OCI-LY7 (cell line): ENCODE results near the gene DHODH. TPM values are rescaled to one million over a fixed set of nuclear protein-coding genes. Genes with fewer than 3 reads are reported as not detected.
"Not testable (repeated sequence)": the region's sequence is repeated elsewhere in the genome, so short reads cannot be mapped to it uniquely, and the experiment has no call there.

ENCODE experiments used
- BruUV-seq: library from RNA; stranded (reverse); fragments of 400-500 nt; replicated peaks from 2 replicates; lab custom pipeline; 2021; lab: Mats Ljungman, UMichigan
- CTCF ChIA-PET: fragments of 300-600 bp; sonication (Branson Sonifier 250); formaldehyde crosslinking; loops from one replicate; lab custom pipeline; 2022; ENCODE audit warnings: antibody characterized with exemption; ENCODE audit not compliant: unreplicated experiment; lab: Charles Lee
- POLR2A ChIA-PET: fragments of 300-600 bp; sonication (Branson Sonifier 250); formaldehyde crosslinking; loops from one replicate; lab custom pipeline; 2022; ENCODE audit warnings: antibody characterized with exemption; lab: Charles Lee
- DNase-seq: peaks from one replicate; pipeline ENCODE4 v3.0.0-alpha.2; 2015; ENCODE audit warnings: low spot score
- H2AFZ ChIP-seq: fragments of 200-600 bp; sonication (generic), shearing (Covaris generic); 2 replicates; pipeline ENCODE4 v1.6.1; 2014; ENCODE audit warnings: mild to moderate bottlenecking, antibody characterized with exemption, low read length, moderate library complexity
- H3K27ac ChIP-seq: fragments of 200-600 bp; sonication (generic); 2 replicates; pipeline ENCODE4 v1.5.1; 2014; ENCODE audit warnings: mixed run types, low read depth, mild to moderate bottlenecking, moderate library complexity, low read length, inconsistent platforms; ENCODE audit not compliant: poor library complexity, severe bottlenecking
- H3K36me3 ChIP-seq: fragments of 200-600 bp; sonication (generic); 2 replicates; pipeline ENCODE4 v1.6.1; 2014; ENCODE audit warnings: mild to moderate bottlenecking, antibody characterized with exemption, low read length, moderate library complexity, mixed read lengths; ENCODE audit not compliant: insufficient read depth
- H3K4me1 ChIP-seq: fragments of 200-600 bp; sonication (generic); 2 replicates; pipeline ENCODE4 v1.5.1; 2014; ENCODE audit warnings: mild to moderate bottlenecking, low read length; ENCODE audit not compliant: insufficient read depth, poor library complexity, severe bottlenecking
- H3K4me2 ChIP-seq: fragments of 200-600 bp; sonication (generic); 2 replicates; pipeline ENCODE4 v1.6.1; 2014; ENCODE audit warnings: mild to moderate bottlenecking, low read length
- H3K4me3 ChIP-seq: fragments of 200-600 bp; sonication (generic); 2 replicates; pipeline ENCODE4 v1.5.1; 2014; ENCODE audit warnings: mild to moderate bottlenecking, low read depth, low read length; ENCODE audit not compliant: poor library complexity, severe bottlenecking
- H3K79me2 ChIP-seq: fragments of 200-600 bp; sonication (generic); 2 replicates; pipeline ENCODE4 v1.6.1; 2016; ENCODE audit warnings: low read depth, mild to moderate bottlenecking, low read length, moderate library complexity, mixed read lengths; ENCODE audit not compliant: insufficient read depth
- H3K9me2 ChIP-seq: fragments of 200-600 bp; sonication (generic); 2 replicates; pipeline ENCODE4 v1.6.1; 2016; ENCODE audit warnings: mild to moderate bottlenecking, low read length, mixed read lengths; ENCODE audit not compliant: insufficient read depth
- H3K9me3 ChIP-seq: fragments of 200-600 bp; sonication (generic); 2 replicates; pipeline ENCODE4 v1.6.1; 2014; ENCODE audit warnings: mild to moderate bottlenecking, mixed run types, low read length, mixed read lengths
- H4K20me1 ChIP-seq: fragments of 200-600 bp; sonication (generic); 2 replicates; pipeline ENCODE4 v1.6.1; 2014; ENCODE audit warnings: mild to moderate bottlenecking, antibody characterized with exemption, low read length, moderate library complexity, mixed read lengths; ENCODE audit not compliant: insufficient read depth
- EZH2phosphoT487 ChIP-seq: fragments of 200-600 bp; sonication (generic); IDR thresholded peaks from 2 replicates; pipeline ENCODE4 v1.6.1; 2018; ENCODE audit warnings: low read depth, borderline replicate concordance, mild to moderate bottlenecking, mixed run types, antibody characterized with exemption, low read length, moderate library complexity, mixed read lengths
- intact Hi-C: fragments of 100-400 bp; cut with micrococcal nuclease; formaldehyde crosslinking; loops from one replicate; pipeline ENCODE4 v1.10.0; 2022; ENCODE audit not compliant: unreplicated experiment
- small RNA-seq: library from RNA; depleted of rRNA; stranded (forward); fragments of <200 nt; gene quantifications from one replicate; pipeline ENCODE3, GENCODE V24; 2014
- total RNA-seq, 2 experiments: library from RNA; depleted of rRNA in 1 of 2; stranded (reverse); fragments of >200 nt in 1 of 2; shearing (Covaris generic) in 1 of 2; gene quantifications; 2 replicates each; pipeline ENCODE4 v1.2.3, GENCODE V29; 2014 to 2022
- TF ChIP-seq, protein P1 (sequence below): fragments of 200-600 bp; sonication (generic); conservative IDR thresholded peaks from 2 replicates; pipeline ENCODE4 v1.5.1; 2014; ENCODE audit warnings: mild to moderate bottlenecking, antibody characterized with exemption, low read length, moderate library complexity, mixed read lengths

Gene DHODH
- total RNA-seq, 2 experiments from 2014 or later, result 12.3 to 20.9 TPM

DNA sequence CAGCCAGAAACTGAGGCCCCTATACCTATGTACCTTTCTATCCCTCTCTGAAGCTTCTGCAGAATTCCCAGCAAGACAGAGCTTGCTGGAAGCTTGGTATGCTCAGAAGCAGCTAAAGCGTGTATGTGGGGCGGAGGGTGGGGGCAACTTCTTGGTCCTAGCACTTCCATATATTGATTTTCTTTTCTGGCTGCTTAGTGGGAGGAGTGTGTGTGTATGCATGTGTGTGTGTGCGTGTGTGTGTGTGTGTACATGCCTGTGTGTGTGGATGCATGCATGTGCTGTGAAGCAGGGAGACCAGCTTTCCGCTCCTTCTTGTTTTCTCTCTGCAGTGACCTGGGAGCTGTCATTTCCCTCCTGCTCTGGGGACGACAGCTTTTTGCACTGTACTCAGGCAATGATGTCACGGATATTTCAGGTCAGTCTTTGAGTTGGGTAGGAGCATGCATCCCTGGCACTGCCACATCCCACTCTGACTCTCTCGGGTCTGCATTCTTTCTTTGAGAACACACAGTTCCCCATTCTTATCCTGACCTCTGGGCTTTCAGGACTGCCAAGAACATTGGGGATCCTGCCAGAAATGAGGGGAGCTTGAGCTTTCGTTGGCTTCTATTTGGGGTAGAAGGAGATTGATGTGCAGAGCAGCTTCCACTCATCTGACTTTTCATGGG, 65.2 kb downstream of the DHODH start:
- no peaks in the 10 kb centered on the region for H3K4me1 ChIP-seq
- no peak for DNase-seq
- no peak overlapping the region for H3K4me3 ChIP-seq
- intact Hi-C loops, result no loop called here
- no peaks in the 10 kb centered on the region for H3K79me2 ChIP-seq
- BruUV-seq, result no TSS peak
- H3K27ac ChIP-seq, result no peak overlapping the region
- no peaks in the 10 kb centered on the region for H3K9me3 ChIP-seq
- H3K36me3 ChIP-seq, result no peaks in the 10 kb centered on the region
- no peak overlapping the region for H2AFZ ChIP-seq
- no peak for TF ChIP-seq EZH2phosphoT487
- TF ChIP-seq, protein P1, sequence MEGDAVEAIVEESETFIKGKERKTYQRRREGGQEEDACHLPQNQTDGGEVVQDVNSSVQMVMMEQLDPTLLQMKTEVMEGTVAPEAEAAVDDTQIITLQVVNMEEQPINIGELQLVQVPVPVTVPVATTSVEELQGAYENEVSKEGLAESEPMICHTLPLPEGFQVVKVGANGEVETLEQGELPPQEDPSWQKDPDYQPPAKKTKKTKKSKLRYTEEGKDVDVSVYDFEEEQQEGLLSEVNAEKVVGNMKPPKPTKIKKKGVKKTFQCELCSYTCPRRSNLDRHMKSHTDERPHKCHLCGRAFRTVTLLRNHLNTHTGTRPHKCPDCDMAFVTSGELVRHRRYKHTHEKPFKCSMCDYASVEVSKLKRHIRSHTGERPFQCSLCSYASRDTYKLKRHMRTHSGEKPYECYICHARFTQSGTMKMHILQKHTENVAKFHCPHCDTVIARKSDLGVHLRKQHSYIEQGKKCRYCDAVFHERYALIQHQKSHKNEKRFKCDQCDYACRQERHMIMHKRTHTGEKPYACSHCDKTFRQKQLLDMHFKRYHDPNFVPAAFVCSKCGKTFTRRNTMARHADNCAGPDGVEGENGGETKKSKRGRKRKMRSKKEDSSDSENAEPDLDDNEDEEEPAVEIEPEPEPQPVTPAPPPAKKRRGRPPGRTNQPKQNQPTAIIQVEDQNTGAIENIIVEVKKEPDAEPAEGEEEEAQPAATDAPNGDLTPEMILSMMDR, result no peak
- CTCF ChIA-PET, result no interaction called here
- no peak overlapping the region for H3K4me2 ChIP-seq
- no peaks in the 10 kb centered on the region for H4K20me1 ChIP-seq
- POLR2A ChIA-PET, result interaction anchor here (1.6 to 2.2 kb wide), 2 partner anchors 13 to 19 kb away, joined by 3 to 7 read pairs; no protein-coding TSS in a partner anchor
- no peaks in the 10 kb centered on the region for H3K9me2 ChIP-seq

DNA sequence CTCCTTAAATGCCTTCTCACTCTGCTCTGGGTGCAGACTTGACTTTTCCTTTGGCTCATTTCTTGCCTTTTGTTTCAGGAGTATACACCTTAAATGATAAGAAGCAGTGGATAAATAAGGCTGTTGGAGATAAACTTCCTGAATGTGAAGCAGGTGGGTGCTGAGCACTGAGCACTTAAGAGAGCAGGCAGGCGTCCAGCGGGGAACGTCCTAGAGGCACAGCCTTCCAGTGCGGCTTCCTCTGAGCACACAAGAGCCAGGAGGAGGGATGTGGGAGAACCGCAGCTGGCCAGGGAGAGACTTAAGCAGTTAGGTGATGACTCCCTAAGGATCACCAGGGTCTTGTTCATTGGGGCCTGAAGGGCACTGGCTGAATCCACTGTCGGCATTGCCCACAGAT, 66.5 kb downstream of the DHODH start:
- H3K4me2 ChIP-seq, BruUV-seq, H3K9me3 ChIP-seq, DNase-seq, H3K79me2 ChIP-seq, H3K9me2 ChIP-seq, H4K20me1 ChIP-seq, POLR2A ChIA-PET, H2AFZ ChIP-seq, H3K36me3 ChIP-seq, CTCF ChIA-PET, H3K4me3 ChIP-seq, H3K4me1 ChIP-seq, H3K27ac ChIP-seq, intact Hi-C loops: not testable (repeated sequence)

Small RNA genes within 50 kb of the gene (small RNA-seq; reads per million reads assigned to genes)
- gene RPL39P31, result not detected

Other genes starting within 250 kb of the DHODH start
- 57.3 and 57.9 TPM in 2 replicates for gene AP1G1, start 199.9 kb upstream of the DHODH start, total RNA-seq (2014; rRNA removed; shearing (Covaris generic))
- 68.0 and 89.7 TPM in 2 replicates for gene AP1G1, start 199.9 kb upstream of the DHODH start, total RNA-seq (2022)
- gene ATXN1L, start 162.8 kb upstream of the DHODH start, total RNA-seq (2014; rRNA removed; shearing (Covaris generic)), result 12.5 and 12.8 TPM in 2 replicates
- 19.5 and 19.9 TPM in 2 replicates for gene ATXN1L, start 162.8 kb upstream of the DHODH start, total RNA-seq (2022)
- 10.5 and 14.6 TPM in 2 replicates for gene ZNF821, start 124.6 kb upstream of the DHODH start, total RNA-seq (2014; rRNA removed; shearing (Covaris generic))
- gene ZNF821, start 124.6 kb upstream of the DHODH start, total RNA-seq (2022), result 17.8 and 20.1 TPM in 2 replicates
- gene IST1, start 113.2 kb upstream of the DHODH start, total RNA-seq (2014; rRNA removed; shearing (Covaris generic)), result 147 and 152 TPM in 2 replicates
- gene IST1, start 113.2 kb upstream of the DHODH start, total RNA-seq (2022), result 200 and 201 TPM in 2 replicates
- 0.09 TPM in 1 of 2 replicates, not detected in the other for gene PKD1L3, start 8.3 kb upstream of the DHODH start, total RNA-seq (2014; rRNA removed; shearing (Covaris generic))
- not detected in 2 replicates for gene PKD1L3, start 8.3 kb upstream of the DHODH start, total RNA-seq (2022)
- not detected in 2 replicates for gene HP, start 45.8 kb downstream of the DHODH start, total RNA-seq (2014; rRNA removed; shearing (Covaris generic))
- not detected in 2 replicates for gene HP, start 45.8 kb downstream of the DHODH start, total RNA-seq (2022)
- gene HPR, start 54.5 kb downstream of the DHODH start, total RNA-seq (2014; rRNA removed; shearing (Covaris generic)), result not detected in 2 replicates
- not detected in 2 replicates for gene HPR, start 54.5 kb downstream of the DHODH start, total RNA-seq (2022)
- gene TXNL4B, start 84.9 kb downstream of the DHODH start, total RNA-seq (2014; rRNA removed; shearing (Covaris generic)), result 7.9 and 9.5 TPM in 2 replicates
- gene TXNL4B, start 84.9 kb downstream of the DHODH start, total RNA-seq (2022), result 14.5 and 16.4 TPM in 2 replicates
- 56.6 and 71.9 TPM in 2 replicates for gene DHX38, start 85.1 kb downstream of the DHODH start, total RNA-seq (2014; rRNA removed; shearing (Covaris generic))
- 84.7 and 86.5 TPM in 2 replicates for gene DHX38, start 85.1 kb downstream of the DHODH start, total RNA-seq (2022)
- 2.7 and 3.1 TPM in 2 replicates for gene PMFBP1, start 163.4 kb downstream of the DHODH start, total RNA-seq (2014; rRNA removed; shearing (Covaris generic))
- gene PMFBP1, start 163.4 kb downstream of the DHODH start, total RNA-seq (2022), result 2.0 and 4.9 TPM in 2 replicates